ENCODE results near the gene CHCHD4.
"Not testable (repeated sequence)": the region's sequence is repeated elsewhere in the genome, so short reads cannot be mapped to it uniquely, and the experiment has no call there.

Gene CHCHD4

GRCh38 chr3:14077310-14077709 is 47.4 kb downstream of the CHCHD4 start:
- Histone ChIP-seq H3K9ac (ENCODE audit: low read length in 5 of 5) (no peak overlapping the region), H3K4me3 (ENCODE audit: low read depth in 1 of 5, low read length in 5 of 5) (no peak overlapping the region), H3K4me1 (ENCODE audit: control insufficient read depth in 5 of 5, insufficient read depth in 5 of 5, low read length in 5 of 5) (peaks cover 0 to 19% (median 0%) of the 10 kb centered on the region in 5 donors), H3K36me3 (ENCODE audit: control insufficient read depth in 5 of 5, insufficient read depth in 5 of 5, low read length in 5 of 5) (no peaks in the 10 kb centered on the region), H3K9me3 (ENCODE audit: control insufficient read depth in 5 of 5, low read length in 5 of 5) (no peaks in the 10 kb centered on the region), H3K27ac (ENCODE audit: low read depth, low read length) (no peak overlapping the region), H3K27me3 (ENCODE audit: control insufficient read depth in 5 of 5, insufficient read depth in 4 of 5, low read length in 5 of 5) (no peaks in the 10 kb centered on the region)

- H3K9ac ChIP-seq (ENCODE audit: low read length in 5 of 5); H3K27me3 ChIP-seq (ENCODE audit: control insufficient read depth in 5 of 5, insufficient read depth in 4 of 5, low read length in 5 of 5); H3K27ac ChIP-seq (ENCODE audit: low read depth, low read length); H3K9me3 ChIP-seq (ENCODE audit: control insufficient read depth in 5 of 5, low read length in 5 of 5); H3K4me3 ChIP-seq (ENCODE audit: low read depth in 1 of 5, low read length in 5 of 5); H3K36me3 ChIP-seq (ENCODE audit: control insufficient read depth in 5 of 5, insufficient read depth in 5 of 5, low read length in 5 of 5): not testable (repeated sequence)
- H3K4me1 ChIP-seq (ENCODE audit: control insufficient read depth in 5 of 5, insufficient read depth in 5 of 5, low read length in 5 of 5) = peaks cover 0 to 18% (median 0%) of the 10 kb centered on the region in 5 donors
Measured at GRCh38 chr3:14075233-14075632, 49.4 kb downstream of the CHCHD4 start.

- Histone ChIP-seq H3K27me3 (ENCODE audit: control insufficient read depth in 5 of 5, insufficient read depth in 4 of 5, low read length in 5 of 5) (no peaks in the 10 kb centered on the region), H3K4me3 (ENCODE audit: low read depth in 1 of 5, low read length in 5 of 5) (no peak overlapping the region), H3K9ac (ENCODE audit: low read length in 5 of 5) (no peak overlapping the region), H3K36me3 (ENCODE audit: control insufficient read depth in 5 of 5, insufficient read depth in 5 of 5, low read length in 5 of 5) (no peaks in the 10 kb centered on the region), H3K27ac (ENCODE audit: low read depth, low read length) (no peak overlapping the region), H3K9me3 (ENCODE audit: control insufficient read depth in 5 of 5, low read length in 5 of 5) (no peaks in the 10 kb centered on the region), H3K4me1 (ENCODE audit: control insufficient read depth in 5 of 5, insufficient read depth in 5 of 5, low read length in 5 of 5) (no peaks in the 10 kb centered on the region)
Measured at GRCh38 chr3:14064910-14065309, 59.8 kb downstream of the CHCHD4 start.

GRCh38 chr3:14063152-14063551 is 61.5 kb downstream of the CHCHD4 start:
- Histone ChIP-seq H3K4me1 (ENCODE audit: control insufficient read depth in 5 of 5, insufficient read depth in 5 of 5, low read length in 5 of 5) (no peaks in the 10 kb centered on the region), H3K9ac (ENCODE audit: low read length in 5 of 5) (no peak overlapping the region), H3K27me3 (ENCODE audit: control insufficient read depth in 5 of 5, insufficient read depth in 4 of 5, low read length in 5 of 5) (no peaks in the 10 kb centered on the region), H3K27ac (ENCODE audit: low read depth, low read length) (no peak overlapping the region), H3K36me3 (ENCODE audit: control insufficient read depth in 5 of 5, insufficient read depth in 5 of 5, low read length in 5 of 5) (no peaks in the 10 kb centered on the region), H3K4me3 (ENCODE audit: low read depth in 1 of 5, low read length in 5 of 5) (no peak overlapping the region), H3K9me3 (ENCODE audit: control insufficient read depth in 5 of 5, low read length in 5 of 5) (no peaks in the 10 kb centered on the region)
